A549 treated with GW870086 at 1 μM for 4 hours (cell line): ENCODE results near the gene TMEM245. TPM values are rescaled to one million over a fixed set of nuclear protein-coding genes. Genes with fewer than 3 reads are reported as not detected.

Experiments used
- total RNA-seq: library from RNA; stranded (reverse); fragments of 200-300 nt; extraction: Qiagen RNA extraction; gene quantifications from 5 replicates; pipeline ENCODE4 v1.2.3, GENCODE V29; 2022; ENCODE audit warnings: low read depth

TMEM245 gene
- 38.6 to 56.5 TPM (median 50.9 TPM) in 5 replicates for total RNA-seq

DNA sequence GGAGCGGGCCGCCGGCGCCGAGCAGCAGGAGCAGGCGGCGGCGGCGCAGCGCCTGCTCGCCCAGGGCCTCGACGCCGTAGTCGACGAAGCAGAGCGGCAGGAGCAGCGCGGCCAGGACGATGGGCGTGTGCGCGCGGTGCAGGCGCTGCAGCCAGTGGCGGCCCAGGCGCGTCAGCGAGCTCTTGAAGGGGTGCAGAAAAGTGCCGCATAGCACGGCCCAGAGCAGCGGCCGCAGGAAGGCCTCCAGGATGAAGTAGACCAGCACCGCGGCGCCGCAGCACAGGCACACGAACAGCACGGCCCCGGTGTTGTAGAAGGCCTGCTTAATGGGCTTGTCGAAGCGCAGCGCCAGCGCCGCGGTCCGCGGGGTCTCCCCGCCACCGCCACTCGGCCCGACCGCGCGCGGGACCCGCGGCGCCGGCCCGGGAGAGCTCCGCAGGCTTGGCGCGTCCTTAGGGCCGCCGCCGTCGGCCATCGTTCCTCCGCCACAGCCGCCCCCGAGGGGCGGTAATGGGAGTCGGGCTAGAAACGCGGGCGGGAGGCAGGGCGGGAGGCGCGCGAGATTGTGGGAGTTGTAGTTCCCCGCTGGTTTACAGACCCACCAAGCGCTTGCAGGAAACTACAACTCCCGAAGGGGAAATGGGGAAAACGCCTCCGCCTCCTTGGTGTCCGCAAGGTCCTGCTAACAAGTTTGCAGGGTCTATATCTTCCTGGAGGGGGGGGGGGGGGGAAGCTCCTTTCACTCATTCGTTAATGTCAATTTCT lies at the start of gene TMEM245:
TSS of gene TMEM245 (minus strand) at position 509 of the 765 bp plus-strand sequence. CDS start at position 475, 34 bp downstream.

DNA sequence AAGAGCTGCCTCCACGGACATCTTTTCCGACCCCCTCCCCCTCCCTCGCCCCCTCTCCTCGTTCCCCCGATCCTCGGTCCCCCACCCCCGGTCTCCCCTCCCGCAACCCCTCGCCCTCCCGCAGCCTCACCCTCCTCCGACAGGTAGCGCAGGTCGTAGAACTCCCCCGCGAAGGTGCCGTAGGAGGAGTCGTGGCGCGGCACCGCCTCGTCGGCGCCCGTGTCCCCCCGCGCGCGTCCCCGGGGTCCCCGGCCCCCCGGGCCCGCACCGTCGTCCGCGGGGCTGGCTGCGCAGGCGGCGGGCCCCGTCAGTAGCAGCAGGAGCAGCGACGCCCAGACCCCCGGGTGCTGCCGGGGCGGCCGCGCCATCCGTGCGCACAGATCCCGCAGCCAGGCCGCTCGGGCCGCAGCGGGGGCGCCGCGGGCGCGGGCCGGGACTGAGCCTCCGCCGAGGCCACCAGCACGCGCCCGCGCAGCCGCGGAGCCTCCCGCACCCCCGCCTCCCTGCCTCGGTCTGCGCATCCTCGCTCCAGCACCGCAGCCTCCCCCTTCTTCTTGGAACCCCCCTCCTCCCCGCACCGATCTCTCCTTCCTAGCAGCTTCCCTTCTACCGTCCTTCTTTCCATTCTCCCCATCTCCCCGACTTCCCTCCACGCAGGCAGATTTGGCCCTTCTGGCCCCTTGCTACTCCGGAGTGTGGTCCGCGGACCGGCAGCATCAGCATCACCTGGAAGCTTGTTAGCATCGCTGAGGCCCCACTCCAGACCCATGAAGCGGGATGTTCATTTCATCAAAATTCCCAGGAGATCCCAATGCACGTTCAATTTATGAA lies 47.2 kb upstream of the TMEM245 start, which contains the start of gene FRRS1L:
TSS of gene FRRS1L (minus strand) at position 479 of the 831 bp plus-strand sequence. CDS start at position 368, 111 bp downstream.

GRCh38 chr9:109012876-109013678 lies 106.7 kb downstream of the TMEM245 start, which contains the start of gene CTNNAL1:
CTNNAL1 (minus strand) TSS chr9:109013499; CDS start chr9:109013442, 57 bp downstream.

Other genes starting within 250 kb of the TMEM245 start
- gene ELP1, start 185.8 kb downstream of the TMEM245 start, total RNA-seq = 18.0 to 22.4 TPM (median 20.4 TPM) in 5 replicates
- gene ABITRAM, start 185.5 kb downstream of the TMEM245 start, total RNA-seq = 19.3 to 23.9 TPM (median 21.8 TPM) in 5 replicates
- gene CTNNAL1, start 106.4 kb downstream of the TMEM245 start, total RNA-seq = 48.2 to 56.6 TPM (median 54.1 TPM) in 5 replicates
- gene FRRS1L, start 47.3 kb upstream of the TMEM245 start, total RNA-seq = 0.13 to 0.51 TPM (median 0.19 TPM) in 5 replicates
- 17.9 to 21.3 TPM (median 20.6 TPM) in 5 replicates for gene EPB41L4B, start 201.1 kb upstream of the TMEM245 start, total RNA-seq